Stimulated activated CD8-positive, alpha-beta memory T cell treated with anti-CD3 and anti-CD28 coated beads, Interleukin-12 subunit alpha, Interleukin-12 subunit beta, amount 100 ng/mL, for 1 hour (primary cell): Measurements from ENCODE around the gene CYB5RL.
"Not testable (repeated sequence)": the region's sequence is repeated elsewhere in the genome, so short reads cannot be mapped to it uniquely, and the experiment has no call there.

Experiments
- DNase-seq: peaks from one replicate; pipeline ENCODE4 v3.0.0-alpha.2; 2020; ENCODE audit warnings: low read depth

The CYB5RL gene

DNA sequence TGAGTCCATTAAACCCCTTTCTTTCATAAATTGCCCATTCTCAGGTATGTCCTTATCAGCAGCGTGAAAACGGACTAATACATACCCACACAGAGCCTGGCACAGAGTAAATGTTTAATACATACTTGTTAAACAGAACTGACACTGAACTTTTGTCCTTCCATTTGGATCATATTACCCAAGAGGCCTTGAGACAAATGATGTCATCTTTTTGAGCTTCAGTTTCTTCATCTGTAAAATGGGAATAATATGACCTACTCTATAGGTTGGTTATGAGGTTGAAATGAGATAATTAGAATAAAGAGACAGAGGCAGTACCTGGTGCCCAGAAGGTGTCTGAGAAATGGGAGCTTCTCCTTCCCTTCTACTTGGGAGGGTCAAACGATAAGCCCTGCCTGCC is 13.8 kb downstream of the CYB5RL start:
- DNase-seq, result no peak

- DNase-seq, result no peak
Observed at GRCh38 chr1:54180701-54181360, 19.0 kb downstream of the CYB5RL start.

DNA sequence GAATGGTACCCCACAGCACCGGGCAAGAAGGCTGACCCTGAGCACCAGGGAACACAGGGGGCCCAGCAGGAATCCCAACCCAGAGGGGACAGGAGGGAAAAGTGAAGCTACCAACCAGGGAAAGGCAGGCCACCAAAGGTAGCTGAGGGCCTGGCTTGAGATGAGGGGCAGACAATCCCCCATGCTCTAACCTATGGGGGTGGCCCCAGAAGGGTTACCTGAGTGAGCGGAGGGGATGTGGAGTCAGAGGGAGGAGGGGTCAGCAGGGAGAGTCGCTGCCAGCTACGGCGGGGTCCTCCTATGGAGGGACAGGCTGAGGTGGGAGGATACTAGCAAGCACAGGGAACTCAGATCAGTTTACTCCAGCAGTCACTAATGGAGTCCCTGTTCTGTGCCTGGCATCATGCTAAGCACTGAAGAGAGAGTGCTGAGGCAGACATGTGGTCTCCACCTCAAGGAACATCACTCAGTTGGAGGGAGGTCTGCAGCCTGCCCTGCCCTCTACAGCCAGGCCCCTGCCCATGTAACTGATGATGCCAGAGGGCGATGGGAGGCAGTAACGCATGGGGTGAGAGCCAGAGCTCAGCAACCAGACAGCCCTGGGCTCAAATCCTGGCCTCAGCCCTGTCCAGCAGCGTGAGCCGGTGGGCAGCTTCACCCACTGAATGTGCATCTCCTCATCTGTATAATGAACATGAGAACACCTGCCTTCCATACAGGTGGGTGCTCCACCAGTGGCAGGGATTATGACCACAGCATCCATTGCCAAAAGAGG is 21.3 kb downstream of the CYB5RL start:
- DNase-seq, result no peak

- no peak for DNase-seq
Observed at GRCh38 chr1:54177726-54178125, 22.1 kb downstream of the CYB5RL start.

DNA sequence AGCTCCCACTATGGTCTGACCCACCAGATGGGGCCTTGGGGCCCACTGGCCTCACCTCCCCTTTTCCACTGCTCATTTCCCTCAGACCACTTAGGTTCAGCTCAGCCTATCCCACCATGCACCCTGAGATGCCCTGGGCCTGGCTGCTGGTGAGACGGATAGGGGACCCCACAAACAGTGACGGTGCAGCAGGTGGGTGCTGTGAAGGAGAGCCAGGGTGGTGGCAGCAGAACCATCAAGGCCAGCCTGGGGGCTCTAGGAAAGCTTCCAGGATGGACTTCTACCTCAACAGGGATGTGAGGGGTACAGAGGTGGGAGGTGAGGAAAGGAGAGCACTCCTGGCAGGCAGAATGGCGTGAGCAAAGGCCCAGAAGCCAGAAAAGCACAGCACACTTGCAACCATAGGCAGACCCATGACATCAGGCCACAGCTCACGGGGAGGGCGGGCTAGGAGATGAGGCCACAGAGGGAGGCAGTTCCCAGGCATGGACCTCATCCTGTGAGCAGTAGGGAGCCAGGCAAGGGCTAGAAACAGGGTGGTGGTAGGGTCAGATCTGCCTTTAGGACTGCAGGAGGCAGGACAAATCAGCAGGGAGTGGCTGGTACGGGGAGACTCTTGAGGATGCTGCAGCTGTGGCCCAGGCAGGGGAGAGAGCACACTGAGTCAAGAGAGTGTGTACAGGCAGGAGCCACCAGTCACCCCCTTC is 23.1 kb downstream of the CYB5RL start:
- DNase-seq, result no peak

- no peak for DNase-seq
Observed at GRCh38 chr1:54174106-54174505, 25.7 kb downstream of the CYB5RL start.

DNA sequence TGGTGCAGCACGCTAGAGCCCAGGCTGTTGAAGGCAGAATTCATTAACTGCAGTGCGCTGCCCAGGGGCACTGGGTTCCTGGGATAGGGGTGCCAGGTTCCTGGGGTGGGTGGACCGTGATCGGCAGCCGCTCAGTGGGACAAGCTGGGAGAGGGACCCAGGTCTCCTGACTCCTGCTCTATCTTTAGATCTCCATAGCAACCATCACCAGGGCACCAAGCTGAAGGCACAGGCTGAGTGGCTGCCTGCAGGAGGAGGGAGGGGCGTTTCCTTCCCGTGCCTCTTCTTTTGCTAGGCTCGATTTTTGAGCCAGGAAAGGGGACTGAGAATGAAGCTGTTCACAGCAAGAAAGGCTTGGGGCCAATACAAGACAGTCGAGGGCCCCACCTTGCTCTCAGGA is 26.1 kb downstream of the CYB5RL start:
- no peak for DNase-seq

DNA sequence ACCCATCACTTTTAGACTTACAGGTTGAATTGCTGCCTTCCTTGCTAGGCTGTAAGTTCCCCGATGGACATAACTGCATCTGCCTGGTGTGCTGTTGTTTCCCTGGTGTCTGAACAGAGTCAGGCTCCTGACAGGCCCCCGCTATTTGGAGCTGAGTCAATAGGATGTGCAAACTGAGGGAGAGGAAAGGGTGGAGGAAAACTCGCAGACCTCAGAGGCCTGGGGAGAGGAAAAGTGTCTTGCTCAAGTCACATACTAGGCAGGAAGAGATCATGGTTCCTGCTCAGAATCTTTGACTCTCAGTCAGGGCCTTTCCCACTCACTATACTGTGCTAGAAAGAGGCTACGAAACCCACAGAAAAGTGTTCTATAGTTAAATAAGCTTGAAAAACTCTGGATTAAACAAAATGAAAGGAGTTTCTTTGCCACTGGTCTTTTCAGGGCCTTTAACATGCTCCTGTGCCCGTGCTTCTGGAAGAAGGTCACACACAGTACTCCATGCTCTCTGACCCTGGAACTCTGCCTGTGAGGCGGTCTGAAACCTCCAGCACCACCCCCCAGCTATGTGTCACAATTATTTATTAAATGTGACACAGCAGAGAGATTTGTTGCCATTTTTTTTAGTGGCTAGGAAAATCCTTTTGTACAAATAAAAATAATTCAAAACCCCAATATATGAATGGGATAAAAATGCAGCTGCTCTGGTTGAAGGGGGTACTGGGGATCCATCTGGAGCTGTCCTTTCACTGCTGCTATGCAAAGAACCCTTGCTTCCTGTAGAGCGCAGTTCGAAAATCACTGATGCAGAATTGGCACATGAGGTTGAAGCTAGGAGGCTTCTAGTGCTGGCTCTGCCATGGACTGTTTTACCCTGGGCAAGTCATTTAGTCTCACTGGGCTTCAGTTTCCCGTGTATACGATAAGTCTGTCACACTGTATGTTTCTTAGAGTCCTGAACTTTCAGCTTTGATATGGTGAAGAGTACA is 26.9 kb downstream of the CYB5RL start:
- DNase-seq, result no peak

DNA sequence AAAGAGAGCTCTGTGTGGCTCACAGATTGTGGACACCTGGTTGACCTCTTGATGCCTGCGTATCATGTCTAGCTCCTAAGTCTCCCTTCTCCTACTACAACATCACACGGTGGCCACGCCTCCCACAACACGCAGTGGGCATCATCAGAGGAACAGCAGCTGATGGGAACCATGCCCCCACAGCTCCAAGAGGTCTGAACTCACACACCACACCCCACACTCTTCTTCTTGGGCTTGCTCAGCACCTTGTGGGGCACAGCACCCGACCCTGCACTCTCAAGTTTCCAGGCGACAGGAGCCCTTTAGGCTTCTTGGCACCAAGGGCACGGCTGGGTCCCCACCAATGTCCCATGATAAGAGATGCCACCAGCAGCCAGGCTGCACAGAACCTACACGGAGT is 28.2 kb downstream of the CYB5RL start:
- DNase-seq, result no peak

DNA sequence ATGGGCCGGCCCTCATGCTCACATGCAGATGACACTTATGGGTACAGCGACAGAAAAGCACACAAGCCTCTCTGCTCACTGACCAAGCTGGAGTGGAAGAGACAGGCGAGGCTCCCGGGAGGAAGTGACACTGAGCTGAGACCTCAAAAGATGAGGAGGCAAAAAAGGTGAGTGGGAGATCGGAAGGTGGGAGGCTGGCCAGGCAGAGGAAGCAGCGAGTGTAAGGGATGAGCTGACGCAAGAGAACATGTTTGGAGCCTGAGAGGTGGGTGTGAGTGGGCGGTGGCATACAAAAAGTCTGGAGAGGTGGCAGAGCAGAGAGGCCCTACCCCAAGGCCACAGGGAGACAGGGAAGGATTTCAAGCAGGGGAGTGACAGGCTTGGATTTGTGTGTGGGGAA is 28.8 kb downstream of the CYB5RL start:
- no peak for DNase-seq

- no peak for DNase-seq
Observed at GRCh38 chr1:54169068-54169467, 30.8 kb downstream of the CYB5RL start.

DNA sequence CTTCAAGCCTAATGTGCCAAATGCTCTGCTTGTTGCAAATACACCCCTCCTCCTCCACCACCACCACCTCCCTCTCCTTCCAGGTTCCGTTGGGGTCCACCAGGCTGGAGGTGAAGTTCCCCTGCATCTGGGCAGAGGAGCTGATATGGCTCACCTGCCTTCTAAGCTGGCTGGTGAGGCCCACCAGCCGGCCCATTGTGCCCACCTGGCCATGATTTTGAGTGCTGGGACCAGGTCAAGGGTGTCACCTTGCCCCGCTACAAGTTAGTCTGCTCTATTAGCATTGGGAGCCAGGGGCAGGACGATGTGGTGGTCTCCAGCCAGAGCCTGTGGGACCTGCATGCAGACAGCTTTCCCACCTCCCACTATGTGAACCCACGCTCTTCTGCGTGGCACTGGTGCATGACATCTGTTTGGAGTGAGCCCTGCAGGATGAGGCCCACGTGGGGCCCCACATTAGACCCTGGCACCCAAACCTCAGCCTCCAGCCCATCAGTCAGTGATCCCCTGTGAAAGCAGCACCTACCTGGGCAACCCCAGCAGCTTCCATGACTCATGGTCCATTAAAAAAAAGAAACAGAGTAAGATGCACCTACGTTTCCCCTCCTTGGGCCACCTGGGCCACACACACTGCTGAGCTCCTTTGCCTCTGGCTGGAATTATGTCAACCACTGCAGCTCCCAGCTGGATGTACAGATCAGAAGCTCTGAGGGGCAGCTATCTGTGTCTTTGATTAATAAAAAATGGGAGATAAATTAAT is 31.4 kb downstream of the CYB5RL start:
- DNase-seq, result no peak

DNA sequence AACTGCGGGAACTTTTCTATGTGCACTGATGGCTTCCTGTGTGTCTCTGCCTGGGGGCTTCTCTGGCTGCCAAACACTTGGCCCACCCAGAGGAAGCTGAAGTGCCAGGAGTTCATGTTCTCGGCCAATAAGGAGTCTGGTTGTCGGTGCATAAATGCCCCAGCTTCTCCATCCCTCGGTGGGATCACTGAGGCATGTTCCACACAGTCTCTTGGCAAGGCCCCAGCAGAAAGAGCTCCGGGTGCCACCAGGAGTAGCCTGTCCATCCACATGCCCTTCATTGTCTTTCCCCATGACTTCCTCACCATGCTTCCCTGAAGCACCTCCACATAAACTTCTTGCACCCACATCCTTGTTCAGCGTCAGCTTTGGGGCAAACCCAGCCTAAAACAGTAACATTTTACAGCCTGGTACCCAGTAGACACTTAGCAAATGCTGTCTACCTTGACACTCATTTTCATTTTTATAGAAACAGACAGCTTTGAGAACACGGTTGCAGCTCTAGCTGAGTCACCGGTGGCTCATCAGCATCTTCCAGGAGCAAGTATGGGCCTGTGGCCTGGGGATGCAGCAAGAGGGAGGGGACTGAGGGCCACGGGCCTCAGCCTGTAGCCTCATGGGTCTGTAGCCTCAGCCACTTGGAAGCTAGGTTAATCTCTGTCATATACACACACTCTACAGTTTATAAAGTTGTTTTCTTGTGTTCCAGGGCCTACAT is 32.2 kb downstream of the CYB5RL start:
- DNase-seq, result no peak

- DNase-seq, result not testable (repeated sequence)
Observed at GRCh38 chr1:54166357-54166756, 33.5 kb downstream of the CYB5RL start.

- DNase-seq, result no peak
Observed at GRCh38 chr1:54165146-54165545, 34.7 kb downstream of the CYB5RL start.

GRCh38 chr1:54163573-54163972 is 36.3 kb downstream of the CYB5RL start:
- DNase-seq, result no peak

GRCh38 chr1:54163051-54163450 is 36.8 kb downstream of the CYB5RL start:
- DNase-seq, result no peak

DNA sequence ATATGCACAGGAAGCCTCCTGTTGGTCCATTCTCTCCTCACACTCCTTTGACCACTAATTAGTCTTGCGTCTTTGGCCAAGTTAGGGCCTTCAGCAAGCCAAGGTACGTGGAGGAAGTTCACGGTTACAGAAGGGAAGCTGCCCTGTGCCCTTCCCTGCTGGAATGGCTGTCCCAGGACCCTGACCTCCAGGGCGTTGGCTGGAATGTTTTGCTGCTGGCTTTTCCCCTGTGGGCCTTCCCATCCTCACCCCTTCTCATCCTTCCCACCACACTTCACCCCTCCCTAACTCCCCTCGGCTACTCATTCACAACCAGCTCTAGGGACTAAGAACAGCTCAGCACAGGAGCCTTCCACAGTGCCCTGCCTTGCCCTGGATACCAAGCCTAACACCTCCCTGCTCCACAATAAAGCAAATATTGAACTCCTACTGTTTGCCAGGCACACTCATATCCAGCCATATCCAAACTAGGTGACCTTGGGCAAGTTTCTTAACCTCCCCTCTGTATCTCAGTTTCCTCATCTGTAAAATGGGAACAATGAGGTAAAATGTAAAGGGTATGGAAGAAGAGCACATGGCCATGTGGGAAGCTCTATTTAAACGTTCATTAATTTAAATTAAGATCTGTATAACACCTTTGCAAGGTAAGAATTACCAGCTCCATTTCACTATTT is 38.2 kb downstream of the CYB5RL start:
- no peak for DNase-seq

- no peak for DNase-seq
Observed at GRCh38 chr1:54160351-54160750, 39.5 kb downstream of the CYB5RL start.

- no peak for DNase-seq
Observed at GRCh38 chr1:54159733-54160316, 40.0 kb downstream of the CYB5RL start.
